T1000 (cell line): ENCODE measurements around the gene CAPN15.
"Not testable (repeated sequence)": the region's sequence is repeated elsewhere in the genome, so short reads cannot be mapped to it uniquely, and the experiment has no call there.

ENCODE experiments used
- DNase-seq: peaks from one replicate; lab custom pipeline; 2025; ENCODE audit warnings: mixed read lengths; lab: John Stamatoyannopoulos, UW

Gene CAPN15

DNA sequence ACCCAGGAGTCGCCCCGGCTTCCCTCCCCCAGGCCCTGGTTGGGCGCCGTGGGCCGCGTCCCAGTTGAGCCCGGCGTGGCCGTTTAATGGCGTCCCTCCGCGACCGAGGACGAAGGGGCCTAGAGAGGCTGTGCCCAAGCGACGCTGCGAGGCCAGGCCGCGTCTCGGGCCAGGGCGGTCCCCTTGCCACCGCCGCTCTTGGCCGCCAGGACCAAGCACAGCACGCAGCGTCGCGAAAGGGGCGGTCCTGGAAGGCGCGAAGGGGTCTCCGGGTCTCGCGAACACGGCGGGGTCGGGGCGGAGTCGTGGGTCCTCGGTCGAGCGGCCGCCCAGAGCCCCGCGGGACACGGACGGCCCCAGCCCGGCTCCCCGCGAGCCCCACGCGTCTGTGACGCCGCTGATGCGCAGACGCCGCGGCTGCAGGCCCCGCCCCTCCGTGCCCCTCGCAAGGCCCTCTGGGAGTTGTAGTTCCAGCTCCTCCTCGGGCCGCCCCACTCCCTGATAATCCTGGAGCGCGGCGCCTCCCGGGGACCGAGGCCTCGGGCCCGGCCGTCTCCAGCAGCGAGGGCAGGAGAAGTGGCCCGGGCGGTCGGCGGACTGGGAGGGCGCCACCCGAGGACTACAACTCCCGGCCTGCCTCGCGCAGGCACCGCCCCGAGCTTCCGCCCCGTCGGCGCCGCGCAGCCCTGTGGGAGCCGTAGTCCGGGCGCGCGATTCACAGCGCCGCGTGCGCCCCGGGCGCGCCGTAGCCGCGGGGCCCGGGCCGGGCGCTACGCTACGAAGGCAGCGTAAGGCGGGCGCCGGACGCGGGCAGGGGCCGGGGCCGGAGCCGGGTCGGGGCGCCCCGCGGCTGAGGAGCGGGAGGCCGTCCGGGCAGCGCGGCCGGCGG lies at the start of gene CAPN15:
CAPN15 (plus strand) TSS at position 698 of the 889 bp plus-strand sequence. CDS start 19,127 bp downstream, outside the sequence.
- peak; percentile 87 for DNase-seq

- not testable (repeated sequence) for DNase-seq
Observed at GRCh38 chr16:478287-478686, 49.2 kb upstream of the CAPN15 start.

DNA sequence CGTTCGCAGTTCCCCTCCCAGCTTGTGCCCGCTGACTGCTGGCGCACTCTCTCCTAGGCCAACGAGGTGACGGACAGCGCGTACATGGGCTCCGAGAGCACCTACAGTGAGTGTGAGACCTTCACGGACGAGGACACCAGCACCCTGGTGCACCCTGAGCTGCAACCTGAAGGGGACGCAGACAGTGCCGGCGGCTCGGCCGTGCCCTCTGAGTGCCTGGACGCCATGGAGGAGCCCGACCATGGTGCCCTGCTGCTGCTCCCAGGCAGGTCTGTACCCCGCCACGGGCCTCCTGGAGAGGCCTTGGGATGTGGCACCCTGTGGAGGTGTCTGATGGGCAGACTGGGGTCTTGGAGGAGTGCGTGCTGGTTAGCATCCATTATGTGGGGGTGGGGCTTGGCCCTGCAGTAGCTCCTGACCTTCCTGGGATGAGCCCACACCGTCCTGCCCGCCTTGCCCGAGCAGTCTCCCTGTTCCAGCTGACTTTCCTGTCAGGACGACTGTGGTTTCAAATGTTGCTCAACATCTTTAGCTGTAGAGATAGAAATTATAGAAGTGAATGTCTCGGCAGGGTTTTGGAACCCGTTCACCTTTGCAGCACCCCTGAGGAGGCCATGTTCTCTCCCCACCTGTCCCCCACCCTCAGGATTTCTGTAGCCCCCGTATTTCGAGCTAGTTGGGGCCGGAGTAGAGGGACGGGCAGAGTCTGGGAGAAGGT lies 44.9 kb upstream of the CAPN15 start:
- no peak for DNase-seq

DNA sequence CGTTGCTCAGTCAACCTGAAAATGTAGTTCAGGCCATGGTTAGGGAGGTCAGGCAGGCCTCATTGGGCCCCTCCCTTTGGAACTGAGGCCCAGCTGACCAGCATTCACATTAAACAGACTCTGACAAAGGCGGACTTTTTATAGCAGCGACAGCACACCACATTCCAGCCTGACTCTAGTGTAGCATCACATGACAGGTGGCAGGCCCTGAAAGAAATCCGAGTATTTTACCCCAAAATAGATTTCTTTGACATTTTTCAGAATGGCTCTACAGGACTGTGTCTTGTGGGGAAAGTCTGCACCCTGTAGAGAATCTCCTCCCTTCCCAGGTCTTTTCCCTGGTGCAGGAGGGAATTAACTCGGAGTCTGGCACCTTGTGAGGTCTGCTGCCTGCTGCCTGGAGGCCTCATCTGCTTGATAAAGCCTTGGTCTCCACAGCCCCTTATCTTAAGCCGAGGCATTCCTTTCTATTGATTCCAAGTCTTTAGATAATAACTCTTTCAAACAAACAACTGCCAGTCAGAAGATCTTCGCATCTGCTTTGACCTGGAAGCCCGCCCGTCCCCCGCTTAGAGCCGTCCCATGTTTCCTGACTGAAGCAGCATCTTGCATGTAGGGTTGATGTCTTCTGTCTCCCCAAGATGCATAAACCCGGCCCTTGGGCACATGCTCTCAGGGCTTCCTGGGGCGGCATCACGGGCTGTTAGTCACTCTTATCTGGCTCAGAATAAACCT lies 44.0 kb upstream of the CAPN15 start:
- DNase-seq, result no peak

- DNase-seq, result no peak
Observed at GRCh38 chr16:489606-490005, 37.9 kb upstream of the CAPN15 start.

DNA sequence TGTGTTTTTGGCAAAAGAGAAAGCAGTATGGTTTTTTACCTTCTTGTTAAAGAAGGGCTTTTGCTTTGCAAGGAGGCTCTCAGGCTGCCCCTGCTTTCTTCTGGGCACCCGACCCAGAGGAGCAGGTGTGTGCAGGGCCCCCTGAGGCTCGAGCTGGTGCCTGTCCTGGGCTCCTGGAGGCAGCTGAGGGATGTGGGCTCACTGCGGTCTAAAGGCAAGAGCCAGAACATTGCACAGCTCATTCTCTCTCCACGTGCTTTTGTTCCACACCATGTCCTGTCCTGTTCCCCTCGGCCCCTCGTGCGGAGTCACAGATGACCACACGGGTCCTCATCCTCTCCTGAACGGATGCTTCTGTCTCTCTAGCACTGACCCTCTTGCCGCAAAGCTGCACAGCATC lies 36.7 kb upstream of the CAPN15 start:
- DNase-seq, result no peak

DNA sequence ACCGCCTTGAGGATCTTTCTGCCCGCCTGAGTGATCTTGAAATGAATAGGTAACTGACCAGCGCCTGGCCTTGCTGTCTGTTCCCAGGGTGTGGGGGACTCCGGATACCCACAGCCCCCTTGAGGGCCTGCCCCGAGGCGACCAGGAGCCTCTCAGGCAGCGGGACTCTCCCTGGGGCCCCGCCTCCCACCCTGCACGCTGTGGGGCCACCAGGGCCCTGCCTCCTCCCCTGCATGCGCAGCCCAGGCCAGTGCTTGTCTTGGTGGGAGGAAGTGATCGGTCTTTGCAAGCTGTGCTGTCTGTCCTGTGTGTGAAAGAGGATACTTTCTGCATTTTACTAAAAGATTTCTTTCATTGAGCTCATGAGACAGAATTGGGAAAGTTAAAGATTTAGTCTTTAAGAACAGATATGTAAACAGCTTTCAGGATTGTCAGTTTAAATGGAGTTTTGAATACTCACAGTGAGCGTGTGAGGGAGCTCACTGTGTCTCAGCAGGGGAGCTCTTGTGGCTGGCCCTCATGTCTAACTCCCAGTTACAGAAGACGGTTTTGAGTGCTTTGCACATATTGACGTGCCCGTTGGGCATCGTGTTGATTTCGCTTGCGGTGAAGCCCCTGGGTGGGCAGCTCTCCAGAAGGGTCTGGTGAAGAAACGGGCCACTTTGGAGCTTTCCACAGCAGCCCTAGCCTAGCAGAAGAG lies 36.1 kb upstream of the CAPN15 start:
- DNase-seq, result no peak

- no peak for DNase-seq
Observed at GRCh38 chr16:492211-492875, 35.2 kb upstream of the CAPN15 start.

DNA sequence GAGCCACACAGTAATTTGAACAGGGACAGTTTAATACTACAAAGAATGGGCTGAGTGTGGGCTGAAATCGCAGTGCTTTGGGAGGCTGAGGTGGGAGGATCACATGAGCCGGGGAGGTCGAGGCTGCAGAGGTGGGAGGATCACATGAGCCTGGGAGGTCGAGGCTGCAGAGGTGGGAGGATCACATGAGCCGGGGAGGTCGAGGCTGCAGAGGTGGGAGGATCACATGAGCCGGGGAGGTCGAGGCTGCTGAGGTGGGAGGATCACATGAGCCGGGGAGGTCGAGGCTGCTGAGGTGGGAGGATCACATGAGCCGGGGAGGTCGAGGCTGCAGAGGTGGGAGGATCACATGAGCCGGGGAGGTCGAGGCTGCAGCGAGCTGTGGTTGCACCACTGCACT lies 32.8 kb upstream of the CAPN15 start:
- DNase-seq, result not testable (repeated sequence)

GRCh38 chr16:495127-495748 lies 32.3 kb upstream of the CAPN15 start:
- no peak for DNase-seq

GRCh38 chr16:496097-496886 lies 31.2 kb upstream of the CAPN15 start:
- DNase-seq, result no peak

DNA sequence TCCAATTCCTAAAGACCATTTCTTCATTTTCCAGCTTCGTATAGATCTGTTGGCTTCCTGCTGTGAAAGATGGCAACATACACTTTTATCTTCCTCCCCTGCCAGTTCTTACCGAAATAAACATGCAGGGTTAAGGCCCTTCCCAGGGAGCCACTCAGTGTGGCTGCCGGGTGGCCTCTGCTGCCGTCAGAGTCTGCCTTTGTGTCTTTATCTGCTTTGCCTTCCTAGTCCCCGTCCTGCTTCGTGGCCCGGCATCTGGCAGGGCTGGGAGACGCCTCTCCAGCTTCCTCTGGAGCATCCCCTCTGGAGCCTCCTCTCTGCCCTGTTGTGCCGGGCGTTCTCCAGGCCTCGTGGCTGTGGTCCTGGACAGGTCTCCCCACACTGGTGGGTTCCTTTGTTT lies 30.3 kb upstream of the CAPN15 start:
- no peak for DNase-seq

DNA sequence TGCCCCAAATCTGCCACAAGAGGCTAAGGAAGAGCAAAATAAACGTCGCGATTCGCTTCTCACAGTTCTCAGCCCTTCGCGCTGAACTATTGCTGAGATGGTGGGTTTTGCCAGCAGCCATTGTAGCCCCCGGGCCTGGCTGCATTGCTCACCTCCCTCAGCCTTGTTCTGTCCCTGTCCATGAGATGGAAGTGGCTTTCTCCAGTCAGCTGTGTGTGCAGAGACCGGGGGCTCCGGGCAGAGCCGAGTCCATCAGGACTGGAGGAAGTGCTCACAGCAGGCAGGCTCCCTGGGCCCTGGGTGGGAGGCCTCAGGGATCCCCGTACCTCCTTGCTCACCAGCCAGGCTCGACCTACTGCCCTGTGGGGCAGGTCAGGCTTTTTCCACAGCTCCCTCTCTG lies 27.6 kb upstream of the CAPN15 start:
- DNase-seq, result no peak

GRCh38 chr16:500709-501108 lies 26.8 kb upstream of the CAPN15 start:
- DNase-seq, result no peak

DNA sequence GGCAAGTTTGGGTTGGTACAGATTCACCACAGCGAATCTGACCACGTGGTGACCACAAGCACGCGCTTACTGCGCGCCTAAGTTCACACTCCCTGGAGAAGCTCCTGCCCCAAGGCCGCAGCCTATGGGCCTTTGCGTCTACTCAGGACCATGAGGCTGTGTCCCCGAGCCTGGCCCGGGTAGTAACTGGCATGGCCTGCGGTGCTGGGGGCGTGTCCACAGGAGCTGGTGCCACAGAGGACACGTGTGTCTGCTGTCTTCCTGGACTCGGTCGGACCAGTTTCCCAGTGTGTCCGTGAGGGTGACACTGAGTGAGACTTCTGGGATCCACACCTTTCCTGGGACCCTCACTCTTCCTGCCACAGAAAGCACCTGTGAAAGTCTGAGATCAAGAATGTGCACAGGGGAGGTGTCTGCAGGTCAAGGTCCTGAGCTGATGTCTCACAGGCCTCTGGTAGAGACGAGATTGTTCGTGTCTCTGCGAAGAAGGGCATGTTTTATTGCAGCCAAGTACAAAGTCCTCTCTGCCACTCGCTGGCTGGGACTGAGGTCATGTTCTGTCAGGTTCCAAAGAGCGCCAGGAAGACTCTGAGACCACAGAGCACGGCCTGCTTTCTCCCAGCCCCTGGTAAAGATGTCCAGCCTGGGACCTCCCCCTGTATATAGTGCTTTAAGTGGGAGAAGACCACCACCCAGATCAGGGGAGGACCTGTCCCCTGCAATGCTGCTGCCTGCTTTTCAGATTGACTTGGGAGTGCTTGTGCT lies 25.2 kb upstream of the CAPN15 start:
- DNase-seq, result no peak

GRCh38 chr16:503150-504071 lies 24.1 kb upstream of the CAPN15 start:
- no peak for DNase-seq

GRCh38 chr16:505479-506245 lies 21.9 kb upstream of the CAPN15 start:
- DNase-seq, result no peak

GRCh38 chr16:506246-506546 lies 21.3 kb upstream of the CAPN15 start:
- DNase-seq, result no peak
